Measurements from ENCODE around the gene TDRD9.
"Not testable (repeated sequence)": the region's sequence is repeated elsewhere in the genome, so short reads cannot be mapped to it uniquely, and the experiment has no call there.

The TDRD9 gene

DNA sequence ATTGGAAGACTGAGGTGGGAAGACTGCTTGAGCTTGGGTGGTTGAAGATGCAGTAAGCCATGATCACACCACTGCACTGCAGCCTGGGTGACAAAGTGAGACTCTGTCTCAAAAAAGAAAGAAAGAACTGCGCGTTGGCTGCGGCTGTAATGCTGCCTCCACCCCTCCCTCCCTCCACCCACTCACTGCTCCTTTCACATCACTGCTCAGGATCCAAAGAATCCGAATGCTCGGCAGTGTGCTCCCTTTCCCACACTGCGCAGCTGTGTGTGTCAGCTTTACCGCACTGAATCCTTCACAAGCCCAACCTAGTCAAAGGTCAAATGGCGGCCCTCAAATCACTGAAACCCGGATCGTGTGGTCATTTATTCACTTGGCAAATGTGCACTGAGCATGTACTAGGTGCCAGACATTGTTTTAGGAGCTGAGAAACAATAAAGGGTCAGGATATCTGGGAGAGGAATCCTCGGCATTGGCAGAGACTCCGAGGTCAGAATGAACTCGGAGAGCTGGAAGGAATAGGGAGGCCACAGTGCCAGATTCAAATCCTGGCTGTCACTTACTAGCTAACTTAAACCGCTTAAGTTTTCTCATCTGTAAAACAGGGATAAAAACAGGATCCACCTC is 11.5 kb upstream of the TDRD9 start:
- ChIA-PET CTCF (interaction anchor here (0.8 to 3.2 kb wide), 6 partner anchors 13 to 108 kb away, joined by 3 to 11 read pairs (median 6); no protein-coding TSS in a partner anchor), POLR2A (no interaction called here)
- TF ChIP-seq, protein P1, sequence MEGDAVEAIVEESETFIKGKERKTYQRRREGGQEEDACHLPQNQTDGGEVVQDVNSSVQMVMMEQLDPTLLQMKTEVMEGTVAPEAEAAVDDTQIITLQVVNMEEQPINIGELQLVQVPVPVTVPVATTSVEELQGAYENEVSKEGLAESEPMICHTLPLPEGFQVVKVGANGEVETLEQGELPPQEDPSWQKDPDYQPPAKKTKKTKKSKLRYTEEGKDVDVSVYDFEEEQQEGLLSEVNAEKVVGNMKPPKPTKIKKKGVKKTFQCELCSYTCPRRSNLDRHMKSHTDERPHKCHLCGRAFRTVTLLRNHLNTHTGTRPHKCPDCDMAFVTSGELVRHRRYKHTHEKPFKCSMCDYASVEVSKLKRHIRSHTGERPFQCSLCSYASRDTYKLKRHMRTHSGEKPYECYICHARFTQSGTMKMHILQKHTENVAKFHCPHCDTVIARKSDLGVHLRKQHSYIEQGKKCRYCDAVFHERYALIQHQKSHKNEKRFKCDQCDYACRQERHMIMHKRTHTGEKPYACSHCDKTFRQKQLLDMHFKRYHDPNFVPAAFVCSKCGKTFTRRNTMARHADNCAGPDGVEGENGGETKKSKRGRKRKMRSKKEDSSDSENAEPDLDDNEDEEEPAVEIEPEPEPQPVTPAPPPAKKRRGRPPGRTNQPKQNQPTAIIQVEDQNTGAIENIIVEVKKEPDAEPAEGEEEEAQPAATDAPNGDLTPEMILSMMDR (IDR thresholded peaks at IDR 0.05; ENCODE audit: insufficient read depth, low read length, missing control alignments) = no peak
- DNase-seq (ENCODE audit: low read depth, low spot score) = no peak
- no peak overlapping the region for H3K4me3 ChIP-seq (ENCODE audit: low read depth, low read length)

GRCh38 chr14:103920981-103921854 is 7.0 kb upstream of the TDRD9 start:
- peak overlapping the region; percentile 73 for H3K4me3 ChIP-seq (ENCODE audit: low read depth, low read length)
- peak; percentile 36 for DNase-seq (ENCODE audit: low read depth, low spot score)
- ChIA-PET CTCF (interaction anchor here (0.6 to 9.4 kb wide), 20 partner anchors 9 to 345 kb away, joined by 3 to 82 read pairs (median 5); partner anchors contain the start of gene RD3L), POLR2A (no interaction called here)
- TF ChIP-seq, protein P1 (IDR thresholded peaks at IDR 0.05; ENCODE audit: insufficient read depth, low read length, missing control alignments) = peak; percentile 100

DNA sequence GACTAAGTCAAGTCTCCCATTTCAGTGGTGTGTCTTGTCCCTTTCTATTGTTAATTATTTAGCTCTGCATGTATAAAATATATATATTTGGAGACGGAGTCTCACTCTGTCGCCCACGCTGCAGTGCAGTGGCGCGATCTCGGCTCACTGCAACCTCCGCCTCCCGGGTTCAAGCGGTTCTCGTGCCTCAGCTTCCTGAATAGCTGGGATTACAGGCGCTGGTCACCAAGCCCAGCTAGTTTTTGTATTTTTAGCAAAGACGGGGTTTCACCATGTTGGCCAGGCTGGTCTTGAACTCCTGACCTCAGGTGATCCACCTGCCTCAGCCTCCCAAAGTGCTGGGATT is 6.4 kb upstream of the TDRD9 start:
- DNase-seq (ENCODE audit: low read depth, low spot score); POLR2A ChIA-PET: not testable (repeated sequence)
- H3K4me3 ChIP-seq (ENCODE audit: low read depth, low read length) = peak overlapping the region; percentile 26; the same call in 1 of the 2 replicates
- CTCF ChIA-PET = interaction anchor here (0.6 to 9.4 kb wide), 14 partner anchors 8 to 345 kb away, joined by 3 to 82 read pairs (median 6); partner anchors contain the start of gene RD3L

GRCh38 chr14:103923863-103924262 is 4.4 kb upstream of the TDRD9 start:
- H3K4me3 ChIP-seq (ENCODE audit: low read depth, low read length) = no peak overlapping the region
- TF ChIP-seq, protein P1 (IDR thresholded peaks at IDR 0.05; ENCODE audit: insufficient read depth, low read length, missing control alignments) = no peak
- ChIA-PET CTCF (interaction anchor here (1.2 to 9.4 kb wide), 3 partner anchors 14 to 185 kb away, joined by 3 to 82 read pairs (median 6); no protein-coding TSS in a partner anchor), POLR2A (no interaction called here)
- no peak for DNase-seq (ENCODE audit: low read depth, low spot score)

GRCh38 chr14:103925316-103925715 is 2.9 kb upstream of the TDRD9 start:
- TF ChIP-seq, protein P1 (IDR thresholded peaks at IDR 0.05; ENCODE audit: insufficient read depth, low read length, missing control alignments) = no peak
- no peak for DNase-seq (ENCODE audit: low read depth, low spot score)
- CTCF ChIA-PET = interaction anchor here (1.0 to 9.4 kb wide), 2 partner anchors 15 to 24 kb away, joined by 3 to 82 read pairs; no protein-coding TSS in a partner anchor
- no peak overlapping the region for H3K4me3 ChIP-seq (ENCODE audit: low read depth, low read length)
- POLR2A ChIA-PET = no interaction called here

- TF ChIP-seq, protein P1 (IDR thresholded peaks at IDR 0.05; ENCODE audit: insufficient read depth, low read length, missing control alignments) = no peak
- no peak for DNase-seq (ENCODE audit: low read depth, low spot score)
- H3K4me3 ChIP-seq (ENCODE audit: low read depth, low read length) = no peak overlapping the region
- ChIA-PET CTCF (no interaction called here), POLR2A (no interaction called here)
Observed at GRCh38 chr14:103927566-103927965, 690 bp upstream of the TDRD9 start.

Measured in AG04449 (cell line).